H9 (cell line): ENCODE results near the gene EHD4. TPM values are rescaled to one million over a fixed set of nuclear protein-coding genes. Genes with fewer than 3 reads are reported as not detected.

Source experiments
- DNase-seq: peaks from one replicate; pipeline ENCODE4 v3.0.0-alpha.2; 2017
- H2AFZ ChIP-seq: one replicate; pipeline ENCODE4 v1.6.1; 2013; ENCODE audit warnings: mild to moderate bottlenecking, low read length, control low read depth, moderate library complexity
- H2AK5ac ChIP-seq: 2 replicates; pipeline ENCODE4 v1.6.1; 2013; ENCODE audit warnings: low read length, control low read depth, mixed read lengths; ENCODE audit not compliant: insufficient read length
- H2BK120ac ChIP-seq: one replicate; pipeline ENCODE4 v1.6.1; 2013; ENCODE audit warnings: low read depth, mild to moderate bottlenecking, low read length, control low read depth, inconsistent platforms; ENCODE audit not compliant: poor library complexity, severe bottlenecking
- H2BK12ac ChIP-seq: 2 replicates; pipeline ENCODE4 v1.6.1; 2013; ENCODE audit warnings: low read length, control low read depth, mixed read lengths, low read depth; ENCODE audit not compliant: insufficient read length
- H2BK15ac ChIP-seq: 2 replicates; pipeline ENCODE4 v1.6.1; 2013; ENCODE audit warnings: low read depth, low read length, control low read depth
- H2BK20ac ChIP-seq: one replicate; pipeline ENCODE4 v1.6.1; 2013; ENCODE audit warnings: low read depth, mild to moderate bottlenecking, low read length, control low read depth, inconsistent platforms; ENCODE audit not compliant: poor library complexity, severe bottlenecking
- H2BK5ac ChIP-seq: 2 replicates; pipeline ENCODE4 v1.6.1; 2013; ENCODE audit warnings: low read length, control low read depth, mixed read lengths; ENCODE audit not compliant: insufficient read length
- H3K14ac ChIP-seq: 2 replicates; pipeline ENCODE4 v1.6.1; 2013; ENCODE audit warnings: low read length, control low read depth; ENCODE audit not compliant: insufficient read depth
- H3K18ac ChIP-seq: 2 replicates; pipeline ENCODE4 v1.6.1; 2013; ENCODE audit warnings: low read depth, mild to moderate bottlenecking, mixed read lengths, low read length, control low read depth; ENCODE audit not compliant: insufficient read length
- H3K23ac ChIP-seq: 2 replicates; pipeline ENCODE4 v1.6.1; 2013; ENCODE audit warnings: low read length, control low read depth, mixed read lengths, low read depth; ENCODE audit not compliant: insufficient read length
- H3K23me2 ChIP-seq: 2 replicates; pipeline ENCODE4 v1.6.1; 2013; ENCODE audit warnings: low read depth, mild to moderate bottlenecking, mixed read lengths, low read length, control low read depth; ENCODE audit not compliant: insufficient read length, poor library complexity, severe bottlenecking
- H3K27ac ChIP-seq: 2 replicates; pipeline ENCODE4 v1.5.1; 2013; ENCODE audit warnings: low read length, control low read depth, mixed read lengths, low read depth; ENCODE audit not compliant: insufficient read length
- H3K27me3 ChIP-seq: 2 replicates; pipeline ENCODE4 v1.6.1; 2013; ENCODE audit warnings: low read length, control low read depth, inconsistent platforms; ENCODE audit not compliant: insufficient read depth
- H3K4ac ChIP-seq: 2 replicates; pipeline ENCODE4 v1.6.1; 2013; ENCODE audit warnings: low read depth, mild to moderate bottlenecking, control low read depth, inconsistent platforms, low read length, moderate library complexity
- H3K4me1 ChIP-seq: 2 replicates; pipeline ENCODE4 v1.6.1; 2013; ENCODE audit warnings: low read length, control low read depth, inconsistent platforms; ENCODE audit not compliant: insufficient read depth
- H3K4me2 ChIP-seq: 2 replicates; pipeline ENCODE4 v1.6.1; 2013; ENCODE audit warnings: low read length, control low read depth, mixed read lengths; ENCODE audit not compliant: insufficient read length, insufficient read depth
- H3K56ac ChIP-seq: 2 replicates; pipeline ENCODE4 v1.6.1; 2013; ENCODE audit warnings: low read depth, mild to moderate bottlenecking, mixed read lengths, low read length, control low read depth; ENCODE audit not compliant: insufficient read length
- H3K79me1 ChIP-seq: 2 replicates; pipeline ENCODE4 v1.6.1; 2013; ENCODE audit warnings: low read depth, mild to moderate bottlenecking, moderate library complexity, low read length, control low read depth, inconsistent platforms; ENCODE audit not compliant: insufficient read depth, poor library complexity, severe bottlenecking
- H3K79me2 ChIP-seq: 2 replicates; pipeline ENCODE4 v1.6.1; 2013; ENCODE audit warnings: low read length, control low read depth, inconsistent platforms; ENCODE audit not compliant: insufficient read depth
- H3K9ac ChIP-seq: 2 replicates; pipeline ENCODE4 v1.6.1; 2013; ENCODE audit warnings: low read length, control low read depth, mixed read lengths; ENCODE audit not compliant: insufficient read length; ENCODE audit errors: extremely low read depth
- H3K9me3 ChIP-seq: one replicate; pipeline ENCODE4 v1.6.1; 2013; ENCODE audit warnings: low read depth, low read length, inconsistent platforms; ENCODE audit not compliant: control insufficient read depth
- H3T11ph ChIP-seq: one replicate; pipeline ENCODE4 v1.6.1; 2013; ENCODE audit warnings: mild to moderate bottlenecking, low read length, control low read depth, inconsistent platforms
- H4K20me1 ChIP-seq: one replicate; pipeline ENCODE4 v1.6.1; 2013; ENCODE audit not compliant: control insufficient read depth, insufficient read length, insufficient read depth
- H4K5ac ChIP-seq: 2 replicates; pipeline ENCODE4 v1.6.1; 2013; ENCODE audit warnings: low read depth, mild to moderate bottlenecking, mixed read lengths, low read length, control low read depth; ENCODE audit not compliant: insufficient read length
- H4K8ac ChIP-seq: replicated peaks from 2 replicates; pipeline ENCODE4 v1.6.1; 2013; ENCODE audit warnings: low read length, control low read depth, mixed read lengths, low read depth; ENCODE audit not compliant: insufficient read length
- H4K91ac ChIP-seq: 2 replicates; pipeline ENCODE4 v1.6.1; 2013; ENCODE audit warnings: low read depth, mild to moderate bottlenecking, moderate library complexity, mixed read lengths, low read length, control low read depth; ENCODE audit not compliant: insufficient read length
- H3K27ac Mint-ChIP-seq, 3 experiments: 2 replicates in 2 of 3; 3 replicates in 1 of 3; pipeline ENCODE4 v1.8.0; 2020 to 2021; ENCODE audit warnings: mixed read lengths in 3 of 3, mild to moderate bottlenecking in 1 of 3, moderate library complexity in 1 of 3
- H3K27me3 Mint-ChIP-seq: 2 replicates; pipeline ENCODE4 v1.8.0; 2021; ENCODE audit warnings: low read depth, mild to moderate bottlenecking, moderate library complexity, mixed read lengths
- H3K36me3 Mint-ChIP-seq, 3 experiments: 2 replicates in 2 of 3; 3 replicates in 1 of 3; pipeline ENCODE4 v1.8.0; 2020 to 2021; ENCODE audit warnings: low read depth in 3 of 3, mixed read lengths in 3 of 3; ENCODE audit not compliant: insufficient read depth in 1 of 3
- H3K4me1 Mint-ChIP-seq, 2 experiments: 2 replicates each; pipeline ENCODE4 v1.8.0; 2020; ENCODE audit warnings: mixed read lengths in 2 of 2
- H3K4me3 Mint-ChIP-seq, 2 experiments: 2 replicates in 1 of 2; 3 replicates in 1 of 2; pipeline ENCODE4 v1.8.0; 2020 to 2021; ENCODE audit warnings: mild to moderate bottlenecking in 2 of 2, mixed read lengths in 2 of 2, moderate library complexity in 1 of 2
- H3K9me3 Mint-ChIP-seq, 2 experiments: 2 replicates in 1 of 2; 3 replicates in 1 of 2; pipeline ENCODE4 v1.8.0; 2020; ENCODE audit warnings: mild to moderate bottlenecking in 2 of 2, mixed read lengths in 2 of 2, moderate library complexity in 1 of 2
- WGBS: extraction: QIAGEN DNeasy Blood & Tissue Kit; methylation state at CpG from one replicate; pipeline ENCODE4 v1.1.7; 2013; ENCODE audit warnings: missing lambda C conversion rate, low lambda C conversion rate, mixed read lengths; ENCODE audit not compliant: insufficient read length; ENCODE audit errors: extremely low coverage; 5-methylcytosine and 5-hydroxymethylcytosine counted together
- total RNA-seq: library from RNA; stranded (reverse); gene quantifications from 2 replicates; pipeline ENCODE4 v1.2.1, GENCODE V29; 2021
- TF ChIP-seq, protein P1 (sequence below): fragments of 200-600 bp; sonication (generic); conservative IDR thresholded peaks from 3 replicates; pipeline ENCODE4 v1.8.0; 2021; ENCODE audit warnings: antibody characterized with exemption, mild to moderate bottlenecking

Gene EHD4
- total RNA-seq, 1 experiment from 2014 or later, result 22.9 TPM

DNA sequence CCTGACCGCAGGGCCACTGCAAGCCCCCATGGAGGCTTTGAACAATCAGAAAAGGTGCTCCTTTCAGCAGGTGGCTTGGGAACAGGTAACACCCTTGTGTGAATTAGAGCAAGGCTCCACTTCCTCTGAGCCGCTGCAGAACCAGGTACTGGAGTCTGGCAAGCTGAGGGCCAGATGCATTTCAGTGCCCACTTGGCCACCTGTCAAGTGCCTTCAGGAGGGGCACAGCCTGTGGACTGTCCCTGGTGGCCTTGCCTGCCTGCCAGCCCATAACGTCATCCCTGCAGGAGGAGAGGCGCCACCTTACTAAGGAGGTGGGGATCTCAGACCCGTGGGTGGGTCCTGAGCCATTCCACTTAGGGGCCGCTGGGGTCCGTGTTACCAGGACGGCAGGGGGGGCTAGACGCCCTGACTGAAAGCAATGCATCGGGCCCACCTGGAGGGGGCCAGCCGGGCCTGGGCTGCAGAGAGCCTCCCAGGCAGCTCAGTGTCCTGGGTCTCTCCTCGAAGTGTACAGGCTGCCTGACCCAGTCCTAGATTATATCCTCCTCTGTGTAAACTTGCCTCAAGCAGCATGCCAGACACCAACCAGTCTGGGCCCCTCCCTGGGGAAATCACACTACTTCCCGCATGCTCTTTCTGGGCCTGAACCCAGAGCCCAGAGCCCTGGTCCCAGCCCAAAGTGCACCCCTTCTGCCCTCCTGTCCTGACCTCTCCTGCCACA lies 94.6 kb downstream of the EHD4 start:
- H4K5ac ChIP-seq, result no peak overlapping the region
- no peak overlapping the region for H4K8ac ChIP-seq
- H2BK120ac ChIP-seq, result no peak overlapping the region
- H3K9me3 ChIP-seq, result no peaks in the 10 kb centered on the region
- no peak overlapping the region for H2AK5ac ChIP-seq
- no peak overlapping the region; the same call in 1 of the 2 replicates for H3K14ac ChIP-seq
- H3K79me2 ChIP-seq, result no peaks in the 10 kb centered on the region
- H3K27me3 ChIP-seq, result peaks cover 7% of the 10 kb centered on the region; the same call in 1 of the 2 replicates
- no peak overlapping the region for H3K9ac ChIP-seq
- H3K18ac ChIP-seq, result no peak overlapping the region
- Mint-ChIP-seq H3K9me3 (no peaks in the 10 kb centered on the region; a peak in 2 of 5 replicates), H3K4me3 (no peak overlapping the region), H3K27ac (no peak overlapping the region), H3K4me1 (peaks cover 3 to 9% of the 10 kb centered on the region in 2 experiments), H3K36me3 (peaks cover 0 to 1% (median 0%) of the 10 kb centered on the region in 3 experiments; a peak in 1 of 7 replicates), H3K27me3 (peaks cover 31% of the 10 kb centered on the region)
- H2BK20ac ChIP-seq, result no peak overlapping the region
- H3K27ac ChIP-seq, result no peak overlapping the region
- no peak overlapping the region for H3T11ph ChIP-seq
- H3K4ac ChIP-seq, result no peak overlapping the region
- no peak overlapping the region for H2BK15ac ChIP-seq
- H3K23me2 ChIP-seq, result peaks cover 3% of the 10 kb centered on the region
- no peak for DNase-seq
- no peak overlapping the region for H4K91ac ChIP-seq
- H3K4me2 ChIP-seq, result no peak overlapping the region
- H4K20me1 ChIP-seq, result no peaks in the 10 kb centered on the region
- no peaks in the 10 kb centered on the region for H3K79me1 ChIP-seq
- WGBS, result no CpG with 5 or more reads among the region's 13 CpGs
- H2AFZ ChIP-seq, result no peak overlapping the region
- no peaks in the 10 kb centered on the region for H3K4me1 ChIP-seq
- H2BK12ac ChIP-seq, result no peak overlapping the region
- TF ChIP-seq, protein P1, sequence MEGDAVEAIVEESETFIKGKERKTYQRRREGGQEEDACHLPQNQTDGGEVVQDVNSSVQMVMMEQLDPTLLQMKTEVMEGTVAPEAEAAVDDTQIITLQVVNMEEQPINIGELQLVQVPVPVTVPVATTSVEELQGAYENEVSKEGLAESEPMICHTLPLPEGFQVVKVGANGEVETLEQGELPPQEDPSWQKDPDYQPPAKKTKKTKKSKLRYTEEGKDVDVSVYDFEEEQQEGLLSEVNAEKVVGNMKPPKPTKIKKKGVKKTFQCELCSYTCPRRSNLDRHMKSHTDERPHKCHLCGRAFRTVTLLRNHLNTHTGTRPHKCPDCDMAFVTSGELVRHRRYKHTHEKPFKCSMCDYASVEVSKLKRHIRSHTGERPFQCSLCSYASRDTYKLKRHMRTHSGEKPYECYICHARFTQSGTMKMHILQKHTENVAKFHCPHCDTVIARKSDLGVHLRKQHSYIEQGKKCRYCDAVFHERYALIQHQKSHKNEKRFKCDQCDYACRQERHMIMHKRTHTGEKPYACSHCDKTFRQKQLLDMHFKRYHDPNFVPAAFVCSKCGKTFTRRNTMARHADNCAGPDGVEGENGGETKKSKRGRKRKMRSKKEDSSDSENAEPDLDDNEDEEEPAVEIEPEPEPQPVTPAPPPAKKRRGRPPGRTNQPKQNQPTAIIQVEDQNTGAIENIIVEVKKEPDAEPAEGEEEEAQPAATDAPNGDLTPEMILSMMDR, result peak; percentile 32; the same call in 1 of the 3 replicates
- no peak overlapping the region for H2BK5ac ChIP-seq
- no peak overlapping the region for H3K56ac ChIP-seq
- H3K23ac ChIP-seq, result no peak overlapping the region
